Activated T-helper 9 cell treated with anti-CD3 and anti-CD28 coated beads, Interleukin-2, amount 50 U/mL, for 16 hours (primary cell): ENCODE measurements around the gene OR6T1.

Source experiments
- DNase-seq: peaks from one replicate; pipeline ENCODE4 v3.0.0-alpha.2; 2020; ENCODE audit warnings: low read depth

Gene OR6T1

DNA sequence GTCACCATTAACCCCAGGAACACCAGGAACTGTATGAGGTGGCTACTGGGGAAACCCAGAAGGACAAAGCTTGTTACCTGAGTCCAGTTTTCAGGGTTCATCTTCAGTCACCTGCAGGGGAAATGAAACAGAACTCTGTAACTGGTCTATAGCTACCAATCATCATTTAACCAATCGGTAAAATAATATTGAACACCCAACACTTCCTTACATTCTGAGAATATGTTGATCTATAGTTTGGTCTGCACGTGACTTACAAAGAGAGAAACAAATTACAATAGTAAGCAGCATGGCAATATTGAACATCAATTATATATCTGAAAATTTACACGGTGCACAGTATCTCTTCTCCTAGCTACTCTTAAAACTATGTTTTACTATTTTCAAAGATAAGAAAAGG is at the start of gene OR6T1:
TSS of gene OR6T1 (minus strand) at position 101 of the 400 bp plus-strand sequence. CDS start at position 101, 0 bp downstream.
- DNase-seq, result no peak

DNA sequence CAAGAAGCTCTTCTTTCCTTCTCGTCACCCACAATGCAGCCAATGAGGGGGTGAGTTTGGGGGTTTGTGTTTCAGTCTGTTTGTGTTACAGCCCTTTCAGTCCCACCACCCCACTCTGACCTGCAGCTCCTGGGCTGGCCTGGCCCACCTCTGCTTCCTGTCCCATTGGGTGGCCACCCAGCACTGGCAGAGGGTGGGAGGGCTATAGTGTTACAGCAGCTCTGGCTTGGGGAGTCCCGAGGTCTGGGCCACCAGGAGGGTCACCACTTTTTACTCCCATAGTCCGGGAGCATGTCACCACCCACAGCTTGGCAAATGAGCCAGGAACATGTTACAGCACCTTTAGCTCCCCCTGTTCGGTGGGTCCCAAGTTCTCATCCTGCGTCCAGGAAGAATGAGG is 35.7 kb upstream of the OR6T1 start:
- no peak for DNase-seq

DNA sequence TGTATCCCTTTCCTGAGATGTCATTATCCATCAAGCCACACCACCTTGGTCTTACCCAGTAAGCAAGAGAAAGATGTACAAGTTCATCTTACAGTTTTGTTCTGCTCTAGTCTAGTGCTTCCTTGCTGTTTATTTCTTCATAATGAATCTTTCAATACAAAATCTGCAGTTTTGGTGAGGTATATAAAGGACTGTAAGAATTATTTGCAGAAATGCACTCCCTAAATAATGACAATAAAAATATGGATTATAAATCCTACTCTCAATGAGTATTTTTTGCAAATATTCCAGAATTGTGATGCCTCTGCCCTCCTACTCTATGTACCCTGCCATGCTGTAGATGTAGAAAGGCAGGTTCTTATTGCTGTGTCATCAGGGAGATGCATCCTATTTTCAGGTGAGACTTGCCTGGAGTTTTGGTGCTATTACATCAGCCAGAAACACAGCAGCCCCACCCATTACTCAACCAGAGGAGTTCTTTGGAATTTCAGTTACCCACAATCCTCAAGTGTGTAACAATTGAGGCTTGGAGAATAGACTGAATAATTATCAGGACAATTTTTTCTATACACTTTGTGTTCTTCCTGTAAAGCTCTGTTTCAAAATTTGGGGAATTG is 34.2 kb upstream of the OR6T1 start, which contains the start of gene OR10S1:
TSS of gene OR10S1 (minus strand) at position 51 of the 617 bp plus-strand sequence. CDS start 117 bp downstream, outside the sequence.
- no peak for DNase-seq

- no peak for DNase-seq
Observed at GRCh38 chr11:123976770-123977560, 33.3 kb upstream of the OR6T1 start.

DNA sequence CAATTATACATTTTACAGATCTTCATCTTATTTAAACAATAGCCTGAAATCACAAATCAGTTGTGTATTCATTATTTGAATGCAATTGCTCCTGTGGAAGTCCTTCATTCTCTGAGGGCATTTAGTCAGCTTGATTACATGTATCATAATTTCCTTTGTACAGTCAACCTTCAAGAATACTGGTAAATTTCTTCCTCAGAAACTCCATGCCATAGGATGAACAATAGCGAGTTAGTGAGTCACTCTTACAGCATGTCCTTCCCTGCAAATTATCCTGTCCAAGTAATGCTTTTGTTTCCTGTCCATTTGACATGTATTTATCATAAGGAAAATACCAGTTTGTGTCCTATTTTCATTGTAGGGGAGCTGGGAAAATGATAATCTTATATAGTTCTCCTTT is 30.2 kb upstream of the OR6T1 start:
- DNase-seq, result no peak

DNA sequence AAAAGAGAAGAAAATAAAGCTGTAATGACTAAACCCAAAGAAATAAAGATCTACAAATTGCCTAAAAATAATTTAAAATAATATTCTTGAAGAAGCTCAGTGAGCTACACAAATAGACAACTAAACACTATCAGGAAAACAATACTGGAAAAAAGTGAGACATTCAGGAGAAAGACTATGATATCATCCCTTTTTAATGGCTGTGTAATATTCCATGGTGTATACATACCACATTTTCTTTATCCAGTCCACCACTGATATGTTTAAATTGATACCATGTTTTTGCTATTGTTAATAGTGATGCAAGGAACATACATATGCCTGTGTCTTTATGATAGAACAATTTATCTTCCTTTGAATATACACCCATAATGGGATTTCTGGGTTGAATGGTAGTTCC is 13.1 kb upstream of the OR6T1 start:
- no peak for DNase-seq

- no peak for DNase-seq
Observed at GRCh38 chr11:123945132-123945531, 1.5 kb upstream of the OR6T1 start.

DNA sequence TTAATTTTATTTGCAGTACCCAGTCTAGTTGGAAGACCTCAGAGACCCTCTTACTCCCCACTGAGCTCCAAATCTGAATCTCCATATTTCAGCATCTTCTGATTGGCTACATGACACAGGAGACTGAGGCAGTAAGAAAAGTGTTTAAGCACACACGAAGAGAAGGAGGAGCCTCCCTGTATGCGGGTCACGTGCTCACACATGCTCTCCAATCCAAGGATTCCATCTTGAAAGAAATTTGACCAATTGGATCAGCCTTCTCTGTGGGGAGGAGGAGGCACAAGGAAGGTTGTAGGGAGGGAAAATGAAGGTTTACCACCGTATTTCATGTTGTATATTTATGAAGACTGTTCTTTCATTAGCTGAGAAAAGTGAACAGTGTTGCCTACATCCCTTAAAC is 1.2 kb downstream of the OR6T1 start:
- DNase-seq, result no peak

GRCh38 chr11:123939317-123939716 is 4.3 kb downstream of the OR6T1 start, which contains the start of gene OR4D5:
OR4D5 (plus strand) TSS chr11:123939617; CDS start chr11:123939617, 0 bp downstream.
- DNase-seq, result no peak

DNA sequence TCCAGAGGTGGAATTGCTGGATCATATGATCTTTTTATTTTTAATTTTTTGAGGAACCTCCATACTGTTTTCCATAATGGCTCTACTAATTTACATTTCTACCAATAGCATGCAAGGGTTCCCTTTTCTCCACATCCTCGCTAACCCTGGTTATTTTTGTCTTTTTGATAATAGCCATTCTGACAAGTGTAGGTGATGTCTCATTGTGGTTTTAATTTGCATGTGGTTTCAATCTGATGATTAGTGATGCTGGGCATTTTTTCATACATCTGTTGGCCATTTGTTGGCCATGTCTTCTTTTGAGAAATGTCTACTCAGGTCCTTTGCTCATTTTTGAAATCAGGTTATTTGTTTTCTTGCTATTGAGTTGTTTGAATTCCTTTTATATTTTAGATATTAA is 19.6 kb downstream of the OR6T1 start:
- DNase-seq, result no peak

- no peak for DNase-seq
Observed at GRCh38 chr11:123920943-123921342, 22.7 kb downstream of the OR6T1 start.

GRCh38 chr11:123905826-123906225 is 37.8 kb downstream of the OR6T1 start:
- DNase-seq, result no peak

DNA sequence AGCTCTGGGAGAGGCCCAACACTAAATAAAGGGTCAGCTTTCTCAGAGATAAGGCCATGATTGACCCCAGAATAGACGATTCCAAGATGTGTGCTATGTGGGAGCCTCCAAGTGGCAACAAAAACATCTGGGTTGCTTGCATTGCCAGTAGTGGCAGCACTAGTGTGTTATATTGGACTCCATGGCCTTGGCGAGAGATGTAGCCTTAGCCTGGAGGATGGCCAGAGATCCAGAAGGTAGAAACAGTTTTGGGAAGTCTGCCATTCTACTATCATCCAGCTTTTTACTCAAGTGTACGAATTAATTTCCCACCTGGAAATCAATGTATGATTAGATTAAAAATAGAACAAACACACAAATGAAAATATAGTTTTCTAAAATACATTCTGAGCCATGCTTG is 38.7 kb downstream of the OR6T1 start:
- DNase-seq, result no peak

GRCh38 chr11:123903932-123904331 is 39.7 kb downstream of the OR6T1 start:
- DNase-seq, result no peak

- no peak for DNase-seq
Observed at GRCh38 chr11:123901867-123902266, 41.8 kb downstream of the OR6T1 start, which contains the start of gene OR8D4. OR8D4 (plus strand) TSS chr11:123902167; CDS start chr11:123906432, 4,265 bp downstream.

DNA sequence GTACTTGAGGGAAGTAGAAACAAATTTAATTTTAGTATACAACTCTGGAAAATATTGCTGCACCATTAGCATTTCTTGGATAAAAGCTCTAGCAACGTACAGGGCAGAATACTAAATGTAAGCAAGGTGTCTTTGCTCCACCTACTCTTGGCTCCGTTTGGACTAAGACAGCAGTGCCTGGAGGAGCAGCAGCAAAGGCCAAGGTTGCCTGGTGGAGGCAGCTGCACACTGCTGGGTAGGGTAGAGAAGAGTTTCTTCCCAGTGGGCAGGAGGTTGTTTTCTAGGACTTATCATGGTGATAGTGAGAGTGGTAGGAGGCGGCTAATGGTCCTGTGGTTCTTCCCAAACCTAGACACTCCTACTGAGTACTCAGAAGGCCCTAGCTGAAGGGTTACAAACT is 43.8 kb downstream of the OR6T1 start:
- no peak for DNase-seq
